Fibroblast of peridontal ligament (primary cell): ENCODE results near the gene PTPRT.

Source experiments
- DNase-seq: peaks from one replicate; pipeline ENCODE4 v3.0.0-alpha.2; 2010; ENCODE audit errors: extremely low read depth

Gene PTPRT

DNA sequence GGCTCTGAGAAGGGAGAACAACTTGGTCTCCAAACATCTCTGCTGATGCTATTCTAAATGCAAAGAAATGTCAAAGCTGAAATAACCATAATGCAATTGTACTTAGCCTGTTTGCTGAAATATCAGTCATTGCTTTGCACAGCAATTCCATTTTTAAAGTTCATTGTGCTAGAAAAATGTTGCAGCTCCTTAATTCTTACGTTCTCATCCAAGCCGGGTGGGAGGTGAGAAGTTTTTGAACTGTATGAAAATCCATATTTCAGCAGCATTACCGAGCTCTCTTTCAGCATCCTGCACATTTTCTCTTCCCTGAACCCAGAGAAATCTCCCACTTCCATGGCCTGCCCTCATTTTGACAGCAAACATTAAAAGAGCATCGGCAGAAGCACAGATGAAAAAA, 630.0 kb downstream of the PTPRT start:
- no peak for DNase-seq

- DNase-seq = no peak
Measured at GRCh38 chr20:42556575-42556974, 633.1 kb downstream of the PTPRT start.

- no peak for DNase-seq
Measured at GRCh38 chr20:42553374-42553773, 636.3 kb downstream of the PTPRT start.

- no peak for DNase-seq
Measured at GRCh38 chr20:42549496-42549895, 640.2 kb downstream of the PTPRT start.

GRCh38 chr20:42544926-42545325, 644.8 kb downstream of the PTPRT start:
- DNase-seq = no peak

GRCh38 chr20:42532831-42533230, 656.9 kb downstream of the PTPRT start:
- DNase-seq = no peak

DNA sequence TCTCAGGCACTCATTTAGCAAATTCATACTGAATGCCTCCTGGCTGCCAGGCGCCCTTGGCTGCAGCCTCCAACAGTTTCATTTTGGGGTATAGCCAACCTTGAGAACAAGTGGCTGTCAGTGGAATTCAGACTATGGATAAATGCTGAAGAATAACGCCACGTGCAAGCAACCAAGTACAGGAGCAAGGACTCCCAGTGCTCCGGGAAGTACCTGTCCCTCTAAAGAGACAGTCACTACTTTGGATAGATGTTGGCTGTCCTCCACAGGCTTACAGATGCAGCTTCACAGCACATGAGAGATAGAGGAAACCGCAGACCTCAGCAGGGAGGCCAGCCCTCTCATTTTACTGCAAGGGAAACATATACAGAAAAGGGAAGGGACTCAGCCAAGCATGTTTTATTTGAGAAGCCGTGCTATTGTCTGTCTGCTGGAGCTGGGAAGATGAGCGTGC, 658.2 kb downstream of the PTPRT start:
- no peak for DNase-seq

GRCh38 chr20:42530855-42531448, 658.8 kb downstream of the PTPRT start:
- DNase-seq = no peak

DNA sequence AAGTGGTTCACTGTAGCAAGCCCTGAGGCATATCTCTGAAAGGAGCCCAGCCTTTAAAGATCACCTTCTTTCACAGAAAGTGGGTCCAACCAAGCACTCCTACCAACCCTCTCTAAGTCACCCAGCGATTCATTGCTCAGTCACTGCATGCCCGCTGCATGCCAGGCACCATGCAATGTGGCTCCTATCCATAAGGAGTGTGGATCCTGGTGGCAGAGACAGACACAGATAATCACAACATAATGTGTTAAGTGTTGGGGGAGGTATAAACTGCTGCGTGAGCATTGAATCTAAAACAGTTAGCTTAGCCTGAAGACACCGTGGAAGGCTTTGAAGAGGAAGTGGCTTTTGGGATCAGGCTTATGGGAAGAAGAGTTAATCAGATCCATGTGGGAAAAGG, 659.5 kb downstream of the PTPRT start:
- DNase-seq = no peak

DNA sequence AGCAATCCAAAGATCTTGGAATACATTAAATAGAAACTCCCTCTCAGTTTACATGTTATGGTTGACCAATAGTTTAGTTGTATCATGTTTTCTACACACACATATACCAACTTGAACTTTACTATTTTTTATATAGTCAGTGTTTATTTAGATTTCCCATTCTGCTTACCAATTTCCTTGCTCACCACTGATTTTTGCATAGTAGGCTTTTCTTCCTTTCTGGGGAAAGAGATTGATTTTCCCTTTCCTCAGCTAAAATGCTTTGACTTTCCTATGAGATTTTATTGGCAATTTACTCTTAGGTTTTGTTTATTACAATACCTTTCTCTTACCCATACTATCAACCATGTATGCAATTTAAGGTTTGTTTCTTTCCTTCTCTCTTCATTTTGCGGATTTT, 665.6 kb downstream of the PTPRT start:
- no peak for DNase-seq

- DNase-seq = no peak
Measured at GRCh38 chr20:42516692-42517091, 673.0 kb downstream of the PTPRT start.

DNA sequence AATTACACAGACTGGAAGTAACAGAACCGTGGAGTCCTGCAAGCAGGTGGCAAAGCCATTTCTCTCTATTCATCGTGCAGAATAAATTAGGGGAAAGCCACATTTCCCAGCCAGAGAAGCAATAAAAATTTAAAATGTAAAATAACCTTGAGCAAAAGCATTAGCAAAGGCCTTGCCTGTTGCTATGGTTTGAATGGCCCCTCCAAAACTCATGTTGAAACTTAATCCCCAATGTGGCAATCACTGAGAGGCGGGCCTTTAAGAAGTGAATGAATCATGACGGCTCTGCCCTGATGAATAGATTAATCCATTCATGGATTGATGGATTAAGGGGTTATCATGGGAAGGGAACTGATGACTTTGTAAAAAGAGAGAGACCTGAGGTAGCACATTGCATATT, 679.0 kb downstream of the PTPRT start:
- DNase-seq = no peak

DNA sequence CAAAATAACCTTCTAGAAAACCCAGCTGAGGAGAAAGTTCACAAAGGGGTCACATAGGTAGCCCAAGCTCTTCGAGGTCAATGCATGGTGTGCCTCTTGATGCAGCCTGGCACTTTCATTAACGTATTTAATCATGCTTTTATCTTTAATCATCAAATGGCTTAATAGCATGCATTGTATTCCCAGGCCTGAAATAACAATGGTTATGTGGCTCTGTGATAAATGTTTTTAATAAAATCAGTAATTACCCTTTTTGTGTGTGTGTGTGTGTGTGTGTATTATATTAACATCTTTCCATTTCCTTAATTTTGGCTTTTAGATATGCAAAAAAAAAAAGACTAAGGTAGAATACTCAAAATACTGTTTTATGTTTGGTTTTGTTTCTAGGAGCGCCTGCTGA, 681.8 kb downstream of the PTPRT start:
- no peak for DNase-seq

DNA sequence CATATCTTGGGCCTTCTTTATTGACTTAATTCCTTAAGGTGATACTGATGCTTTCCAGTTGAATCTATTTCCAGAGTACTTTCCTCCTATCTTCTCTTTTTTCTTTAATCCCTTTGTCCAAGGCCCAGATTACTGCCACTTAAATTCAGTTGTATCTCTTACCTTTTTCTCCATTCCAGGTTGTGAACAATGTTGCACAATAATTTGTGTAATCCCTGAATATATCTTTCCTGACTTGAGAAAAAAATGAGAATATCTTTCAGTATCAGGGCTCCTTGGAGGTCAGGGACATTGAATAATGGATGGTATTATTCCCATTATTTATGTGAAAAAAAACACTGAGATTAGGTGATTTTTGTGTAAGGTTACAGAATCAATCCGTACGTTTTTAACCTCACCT, 683.3 kb downstream of the PTPRT start:
- no peak for DNase-seq

DNA sequence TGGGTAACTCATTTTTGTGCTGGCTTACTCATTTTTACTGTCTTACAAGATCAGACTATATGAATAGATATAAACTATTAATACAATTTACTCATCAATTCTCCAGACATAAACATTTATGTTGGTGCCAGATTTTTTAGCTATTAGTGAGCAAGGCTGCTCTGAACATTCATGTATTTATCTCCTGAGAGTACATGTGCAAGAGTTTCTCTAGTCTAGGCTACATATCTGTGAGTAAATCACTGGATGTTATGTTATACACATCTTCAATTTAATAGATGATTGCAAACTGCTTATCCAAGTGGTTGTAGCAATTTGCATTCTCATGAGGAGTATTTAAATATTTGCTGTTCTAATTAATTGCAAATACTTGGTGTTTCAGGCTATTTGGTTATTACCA, 687.1 kb downstream of the PTPRT start:
- DNase-seq = no peak

DNA sequence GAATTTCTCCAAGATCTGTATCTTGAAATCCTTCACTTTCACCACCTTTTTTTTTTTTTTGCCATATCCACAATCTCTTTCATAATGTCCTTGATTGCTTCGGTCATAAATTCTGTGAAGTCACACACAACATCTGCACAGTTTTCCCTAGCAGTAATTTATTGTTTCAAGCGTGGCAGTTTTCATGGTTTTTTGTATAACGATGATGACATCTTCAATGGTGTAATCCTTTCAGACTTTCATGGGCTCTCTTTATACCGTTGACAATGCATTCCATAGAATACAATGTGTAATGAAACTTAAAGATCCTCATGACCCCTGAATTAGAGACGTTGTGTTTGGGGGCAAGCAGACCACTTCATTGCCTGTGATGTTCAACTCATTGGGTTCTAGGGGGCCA, 693.1 kb downstream of the PTPRT start:
- no peak for DNase-seq

DNA sequence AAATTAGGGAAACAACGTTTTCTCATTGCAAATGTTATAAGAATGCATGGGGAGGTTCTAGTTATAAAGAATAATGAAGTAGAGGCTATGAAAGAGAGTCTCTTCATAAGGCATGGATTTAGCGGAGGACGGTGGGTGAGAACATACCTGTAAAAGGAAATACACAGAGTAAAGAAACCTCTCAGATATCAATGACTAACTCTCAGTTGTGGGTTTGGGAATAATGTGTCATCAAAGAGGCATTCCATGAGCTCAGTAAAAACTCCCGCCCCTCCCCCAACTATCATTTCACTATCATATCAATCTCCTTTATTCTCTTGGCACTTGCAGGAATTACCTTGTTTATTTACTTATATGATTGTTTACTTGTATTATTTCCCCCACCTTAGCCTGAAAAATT, 695.4 kb downstream of the PTPRT start:
- no peak for DNase-seq

DNA sequence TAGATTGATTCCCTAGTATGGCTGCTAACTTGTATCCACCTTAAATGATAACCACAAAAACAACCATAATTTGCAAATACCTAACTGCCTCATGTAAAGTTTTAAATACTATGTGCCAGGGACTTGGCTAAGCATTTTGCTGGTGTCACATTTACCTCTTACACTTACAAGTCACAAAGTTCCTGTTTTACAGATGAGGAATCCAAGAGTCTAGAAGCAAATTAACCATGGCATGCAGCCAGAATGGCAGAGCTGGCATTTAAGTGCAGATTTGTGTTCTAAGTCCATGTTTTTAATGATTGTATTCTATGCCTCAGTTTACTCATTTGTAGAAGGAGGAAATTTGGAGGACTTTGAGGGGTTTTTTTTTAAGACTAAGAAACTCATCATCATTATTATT, 696.7 kb downstream of the PTPRT start:
- no peak for DNase-seq

DNA sequence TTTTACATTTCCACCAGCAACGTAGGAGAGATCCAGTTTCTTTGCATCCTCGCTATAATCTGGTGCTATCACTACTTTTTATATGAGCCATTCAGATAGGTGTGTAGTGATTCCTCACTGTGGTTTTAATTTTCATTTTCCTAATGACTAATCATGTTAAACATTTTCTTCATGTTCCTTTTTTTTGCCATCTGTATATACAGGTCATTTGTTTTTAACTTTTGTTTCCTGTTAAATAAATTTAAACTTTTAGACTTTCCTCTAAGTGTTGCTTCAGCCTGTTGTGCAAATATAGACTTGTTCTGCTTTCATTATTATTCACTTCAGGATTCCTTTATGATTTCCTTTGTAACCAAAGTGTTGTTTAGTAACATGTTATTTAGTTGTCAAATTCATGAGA, 697.4 kb downstream of the PTPRT start:
- DNase-seq = no peak

- DNase-seq = no peak
Measured at GRCh38 chr20:42485556-42485955, 704.1 kb downstream of the PTPRT start.

DNA sequence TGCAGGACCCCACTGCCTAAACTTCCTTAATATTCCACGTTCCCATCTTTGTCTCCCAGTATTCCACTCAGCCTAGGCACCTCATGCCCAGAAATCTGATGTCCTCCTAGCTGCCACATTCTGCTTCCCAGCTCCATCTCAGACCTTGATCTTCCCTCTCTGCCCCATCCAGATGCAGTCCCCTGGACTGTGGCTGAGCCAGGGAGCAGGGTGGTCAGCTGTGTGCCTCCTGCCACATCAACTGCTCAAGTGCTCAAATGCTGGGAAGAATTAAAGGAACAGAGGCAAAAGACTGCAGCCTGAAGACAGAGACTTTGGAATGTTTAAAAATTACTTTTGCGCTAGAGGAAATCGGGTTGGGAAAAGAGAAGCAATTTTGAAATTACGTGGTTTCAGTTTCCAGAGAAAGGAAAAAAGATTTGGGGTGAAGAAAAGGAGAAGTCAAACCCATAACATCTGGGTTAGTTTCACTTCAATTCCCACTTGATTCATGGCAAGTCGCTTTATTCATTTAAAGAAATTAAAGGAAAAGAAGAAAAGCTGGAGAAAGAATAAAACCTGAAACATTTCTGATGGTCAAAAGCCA, 704.8 kb downstream of the PTPRT start:
- DNase-seq = no peak

DNA sequence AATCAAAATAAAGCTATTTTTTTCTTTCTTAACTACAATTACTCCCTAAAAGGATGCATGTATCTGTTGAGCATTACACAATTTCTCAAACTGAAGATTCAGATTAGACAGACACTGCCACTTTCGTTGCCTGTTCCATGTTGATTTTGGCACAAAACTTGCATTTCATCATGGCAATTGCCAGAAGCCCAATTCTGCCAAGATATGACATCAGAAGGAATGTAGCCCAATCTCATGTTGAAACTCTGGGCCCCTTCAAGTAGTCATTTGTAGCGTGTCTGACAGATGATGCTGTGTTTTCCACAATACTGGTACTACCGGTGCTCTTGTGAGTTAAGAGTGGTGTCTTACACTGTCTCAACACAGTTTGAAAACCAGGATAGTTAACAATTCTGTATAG, 705.4 kb downstream of the PTPRT start:
- DNase-seq = no peak

DNA sequence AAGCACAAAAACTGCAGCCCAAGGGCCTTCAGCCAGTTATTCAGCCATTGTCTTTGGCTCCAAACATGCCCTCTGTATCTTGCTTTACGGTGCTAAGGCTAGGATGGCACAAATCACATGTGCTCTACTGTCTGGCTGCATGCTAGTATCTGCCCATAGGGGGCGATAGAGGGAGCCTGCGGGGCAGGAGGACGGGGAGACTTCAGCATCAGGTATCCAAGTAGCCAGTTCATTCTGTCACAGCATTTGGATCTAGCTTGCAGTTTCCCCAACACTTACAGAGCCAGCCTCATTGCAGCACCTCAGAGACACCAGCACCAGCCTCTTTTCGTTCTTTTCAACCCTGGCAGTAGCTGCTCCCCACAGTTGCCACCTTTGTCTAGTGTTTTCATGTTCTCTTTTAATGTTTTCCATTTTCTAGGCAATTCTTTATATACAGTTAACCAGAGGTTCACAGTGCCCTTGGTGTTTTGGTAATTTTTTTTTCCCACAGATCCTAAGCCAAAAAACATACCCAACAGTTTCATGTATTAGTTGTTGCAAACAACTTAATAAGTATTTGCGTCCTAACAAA, 705.9 kb downstream of the PTPRT start:
- DNase-seq = no peak

DNA sequence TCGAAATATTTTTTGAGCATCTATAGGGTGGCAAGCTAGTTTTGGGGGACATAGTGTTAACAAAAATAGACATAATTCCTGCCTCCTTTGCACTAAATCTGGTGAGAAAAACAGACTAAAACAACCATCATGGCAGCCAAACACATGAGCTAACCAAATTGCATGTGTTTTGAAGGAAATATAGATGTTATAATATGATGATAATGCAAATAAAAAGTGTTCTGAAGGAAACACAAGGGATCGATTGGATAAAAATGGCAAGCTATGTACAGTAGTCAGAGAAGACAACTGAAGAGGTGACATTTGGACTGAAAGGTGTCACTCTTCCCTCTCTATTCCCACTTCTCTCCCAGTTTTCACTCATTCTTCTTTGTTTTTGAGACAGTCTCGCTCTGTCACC, 706.9 kb downstream of the PTPRT start:
- DNase-seq = no peak
